ENCODE data around the gene DUS4L. TPM values are rescaled to one million over a fixed set of nuclear protein-coding genes. Genes with fewer than 3 reads are reported as not detected.

Gene DUS4L
- total RNA-seq, 1 experiment from 2014 or later = 16.3 TPM

DNA sequence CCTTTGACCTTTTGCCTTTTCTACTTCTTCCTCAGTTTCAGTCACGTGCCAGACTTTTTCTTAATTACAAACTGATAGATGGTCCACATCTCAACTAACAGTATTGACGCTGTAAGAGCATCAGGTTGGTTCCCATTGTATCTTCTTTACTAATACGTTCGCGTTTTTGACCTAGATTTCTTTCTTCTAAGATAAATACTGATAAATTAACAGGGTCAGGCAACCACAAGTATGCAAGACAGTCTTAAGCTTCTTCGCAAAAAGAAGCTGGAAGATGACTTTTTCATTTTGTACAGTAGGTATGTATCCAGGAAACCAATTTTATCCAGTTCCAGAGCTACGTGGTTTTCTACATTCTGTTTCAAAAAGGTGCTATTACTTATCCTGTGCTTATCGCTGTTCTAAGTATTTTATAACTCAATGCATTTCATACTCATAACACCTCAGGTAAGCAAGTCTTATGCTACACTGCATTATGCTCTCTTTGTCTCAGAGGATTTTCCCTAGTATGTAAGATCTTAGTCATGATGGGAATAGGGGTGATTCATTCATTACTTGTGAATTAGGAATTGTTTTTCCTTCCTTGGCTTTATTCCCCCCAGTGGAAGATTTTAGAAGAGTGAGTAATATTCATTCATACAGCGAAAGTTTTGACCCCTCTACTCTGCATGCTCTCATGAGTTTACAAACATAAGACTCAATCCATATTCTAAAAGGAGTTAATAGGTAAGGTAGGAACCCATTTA, 955 bp downstream of the DUS4L start:
- Mint-ChIP-seq H3K4me3 (ENCODE audit: unreplicated experiment) (peak overlapping the region; percentile 75), H3K36me3 (ENCODE audit: insufficient read depth, unreplicated experiment) (peaks cover 4% of the 10 kb centered on the region), H3K27me3 (ENCODE audit: insufficient read depth, unreplicated experiment) (no peaks in the 10 kb centered on the region), H3K9me3 (ENCODE audit: unreplicated experiment) (no peaks in the 10 kb centered on the region), H3K27ac (ENCODE audit: low read depth, unreplicated experiment) (peak overlapping the region; percentile 79), H3K4me1 (ENCODE audit: insufficient read depth, unreplicated experiment) (peaks cover 35% of the 10 kb centered on the region)
- CTCF ChIA-PET = interaction anchor here (0.6 to 2.9 kb wide), 11 partner anchors 9 to 255 kb away, joined by 3 to 10 read pairs (median 3); no protein-coding TSS in a partner anchor
- DNase-seq (ENCODE audit: unreplicated experiment) = peak; percentile 74
- no peak for TF ChIP-seq CTCF (IDR thresholded peaks at IDR 0.05; ENCODE audit: unreplicated experiment)
- BruUV-seq (replicated peaks) = TSS peak; percentile 51
- intact Hi-C loops (cut with micrococcal nuclease) = loop anchor here (5.0 kb wide), 1 partner anchor 102 kb away; no protein-coding TSS in a partner anchor
- POLR2A ChIA-PET = interaction anchor here (0.6 to 3.5 kb wide), 25 partner anchors 8 to 1006 kb away, joined by 3 to 47 read pairs (median 5); partner anchors contain the start of genes BCAP29, CBLL1, DLD and DNAJB9

GRCh38 chr7:107570298-107570697, 6.5 kb downstream of the DUS4L start:
- peaks cover 42% of the 10 kb centered on the region for H3K36me3 Mint-ChIP-seq (ENCODE audit: insufficient read depth, unreplicated experiment)
- no peak for TF ChIP-seq CTCF (IDR thresholded peaks at IDR 0.05; ENCODE audit: unreplicated experiment)
- peaks cover 6% of the 10 kb centered on the region for H3K4me1 Mint-ChIP-seq (ENCODE audit: insufficient read depth, unreplicated experiment)
- no peak for DNase-seq (ENCODE audit: unreplicated experiment)
- ChIA-PET POLR2A (no interaction called here), CTCF (no interaction called here)
- no TSS peak for BruUV-seq (replicated peaks)
- H3K9me3 Mint-ChIP-seq (ENCODE audit: unreplicated experiment) = no peaks in the 10 kb centered on the region
- H3K27me3 Mint-ChIP-seq (ENCODE audit: insufficient read depth, unreplicated experiment) = no peaks in the 10 kb centered on the region
- H3K27ac Mint-ChIP-seq (ENCODE audit: low read depth, unreplicated experiment) = no peak overlapping the region
- H3K4me3 Mint-ChIP-seq (ENCODE audit: unreplicated experiment) = no peak overlapping the region
- intact Hi-C loops (cut with micrococcal nuclease) = no loop called here

- Mint-ChIP-seq H3K4me1 (ENCODE audit: insufficient read depth, unreplicated experiment) (no peaks in the 10 kb centered on the region), H3K36me3 (ENCODE audit: insufficient read depth, unreplicated experiment) (peaks cover 56% of the 10 kb centered on the region), H3K4me3 (ENCODE audit: unreplicated experiment) (no peak overlapping the region), H3K9me3 (ENCODE audit: unreplicated experiment) (no peaks in the 10 kb centered on the region), H3K27ac (ENCODE audit: low read depth, unreplicated experiment) (no peak overlapping the region), H3K27me3 (ENCODE audit: insufficient read depth, unreplicated experiment) (no peaks in the 10 kb centered on the region)
- POLR2A ChIA-PET = interaction anchor here (1.0 to 1.6 kb wide), 2 partner anchors 10 to 13 kb away, joined by 3 to 7 read pairs; partner anchors contain the start of genes COG5 and DUS4L
- CTCF ChIA-PET = no interaction called here
- no peak for TF ChIP-seq CTCF (IDR thresholded peaks at IDR 0.05; ENCODE audit: unreplicated experiment)
- no TSS peak for BruUV-seq (replicated peaks)
- intact Hi-C loops (cut with micrococcal nuclease) = no loop called here
- no peak for DNase-seq (ENCODE audit: unreplicated experiment)
Observed at GRCh38 chr7:107573537-107573936, 9.8 kb downstream of the DUS4L start.

DNA sequence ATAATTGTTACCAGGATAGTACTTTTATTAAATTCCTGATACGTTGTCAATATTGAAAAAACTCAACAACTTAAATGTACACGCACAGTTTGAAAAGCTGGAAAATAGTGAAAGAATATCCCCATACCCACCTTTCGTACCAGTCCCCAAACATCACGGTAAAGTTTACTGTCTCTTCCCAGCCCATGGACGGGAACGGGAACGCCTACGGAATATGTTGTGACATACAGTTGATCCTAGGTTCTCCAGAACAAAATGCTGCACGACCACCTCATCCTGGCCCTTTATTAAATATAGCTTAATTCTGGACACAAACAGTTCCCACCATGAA, 15.7 kb downstream of the DUS4L start:
- ChIA-PET CTCF (interaction anchor here (0.5 to 1.5 kb wide), 7 partner anchors 15 to 804 kb away, joined by 3 to 4 read pairs (median 3); partner anchors contain the start of gene CBLL1), POLR2A (interaction anchor here (0.6 to 2.4 kb wide), 9 partner anchors 15 to 1032 kb away, joined by 3 to 38 read pairs (median 3); partner anchors contain the start of genes COG5, DLD and DUS4L)
- H3K36me3 Mint-ChIP-seq (ENCODE audit: insufficient read depth, unreplicated experiment) = peaks cover 21% of the 10 kb centered on the region
- intact Hi-C loops (cut with micrococcal nuclease) = no loop called here
- H3K27ac Mint-ChIP-seq (ENCODE audit: low read depth, unreplicated experiment) = peak overlapping the region; percentile 75
- peak overlapping the region; percentile 87 for H3K4me3 Mint-ChIP-seq (ENCODE audit: unreplicated experiment)
- no peaks in the 10 kb centered on the region for H3K9me3 Mint-ChIP-seq (ENCODE audit: unreplicated experiment)
- TSS peak; percentile 73 for BruUV-seq (replicated peaks)
- peaks cover 20% of the 10 kb centered on the region for H3K4me1 Mint-ChIP-seq (ENCODE audit: insufficient read depth, unreplicated experiment)
- no peak for TF ChIP-seq CTCF (IDR thresholded peaks at IDR 0.05; ENCODE audit: unreplicated experiment)
- H3K27me3 Mint-ChIP-seq (ENCODE audit: insufficient read depth, unreplicated experiment) = no peaks in the 10 kb centered on the region
- DNase-seq (ENCODE audit: unreplicated experiment) = no peak

Measured in MCF 10A (cell line).